ENCODE results near the gene ANKRD55.
A peak's percentile ranks its signal among the peaks of the same experiment; 100 is the strongest.
"Not testable (repeated sequence)": the region's sequence is repeated elsewhere in the genome, so short reads cannot be mapped to it uniquely, and the experiment has no call there.

ANKRD55 gene

GRCh38 chr5:56102207-56102606 lies 130.9 kb downstream of the ANKRD55 start:
- not testable (repeated sequence) for DNase-seq (ENCODE audit: low spot score)

- no peak for DNase-seq (ENCODE audit: low spot score)
These were observed 131.9 kb downstream of the ANKRD55 start for GRCh38 chr5:56101180-56101579.

GRCh38 chr5:56100439-56101176 lies 132.5 kb downstream of the ANKRD55 start:
- no peak for DNase-seq (ENCODE audit: low spot score)

GRCh38 chr5:56099346-56099745 lies 133.8 kb downstream of the ANKRD55 start:
- peak; percentile 48 for DNase-seq (ENCODE audit: low spot score)

- no peak for DNase-seq (ENCODE audit: low spot score)
These were observed 136.1 kb downstream of the ANKRD55 start for GRCh38 chr5:56097055-56097454.

GRCh38 chr5:56095579-56096102 lies 137.5 kb downstream of the ANKRD55 start:
- no peak for DNase-seq (ENCODE audit: low spot score)

GRCh38 chr5:56094579-56095361 lies 138.4 kb downstream of the ANKRD55 start:
- DNase-seq (ENCODE audit: low spot score) = no peak

GRCh38 chr5:56093970-56094369 lies 139.2 kb downstream of the ANKRD55 start:
- DNase-seq (ENCODE audit: low spot score) = no peak

- no peak for DNase-seq (ENCODE audit: low spot score)
These were observed 141.0 kb downstream of the ANKRD55 start for GRCh38 chr5:56092115-56092514.

- no peak for DNase-seq (ENCODE audit: low spot score)
These were observed 141.5 kb downstream of the ANKRD55 start for GRCh38 chr5:56091664-56092063.

GRCh38 chr5:56090793-56091460 lies 142.2 kb downstream of the ANKRD55 start:
- DNase-seq (ENCODE audit: low spot score) = no peak

GRCh38 chr5:56088967-56089829 lies 143.9 kb downstream of the ANKRD55 start:
- DNase-seq (ENCODE audit: low spot score) = peak; percentile 42

- DNase-seq (ENCODE audit: low spot score) = no peak
These were observed 144.6 kb downstream of the ANKRD55 start for GRCh38 chr5:56088431-56088949.

GRCh38 chr5:56085193-56085592 lies 147.9 kb downstream of the ANKRD55 start:
- no peak for DNase-seq (ENCODE audit: low spot score)

- no peak for DNase-seq (ENCODE audit: low spot score)
These were observed 149.8 kb downstream of the ANKRD55 start for GRCh38 chr5:56083286-56083854.

- not testable (repeated sequence) for DNase-seq (ENCODE audit: low spot score)
These were observed 152.0 kb downstream of the ANKRD55 start for GRCh38 chr5:56081053-56081642.

- no peak for DNase-seq (ENCODE audit: low spot score)
These were observed 152.6 kb downstream of the ANKRD55 start for GRCh38 chr5:56080375-56081052.

GRCh38 chr5:56079157-56079500 lies 154.0 kb downstream of the ANKRD55 start:
- DNase-seq (ENCODE audit: low spot score) = not testable (repeated sequence)

GRCh38 chr5:56078278-56079156 lies 154.6 kb downstream of the ANKRD55 start:
- DNase-seq (ENCODE audit: low spot score) = no peak
